Tibial artery (tissue), 4 donors: ENCODE data around the gene GNB1L.

Experiments
- DNase-seq, 2 donors: peaks; one replicate each; pipeline ENCODE4 v3.0.0-alpha.2; 2019
- H3K27ac ChIP-seq, 2 donors: fragments of 200-600 bp; sonication (generic) in 1 of 2; 1 replicate in 1 of 2; 2 replicates in 1 of 2; pipeline ENCODE4 v1.5.1; 2018 to 2019; ENCODE audit warnings: mild to moderate bottlenecking in 1 of 2
- H3K27me3 ChIP-seq, 2 donors: fragments of 200-600 bp; sonication (generic) in 1 of 2; one replicate each; pipeline versions ENCODE4 v1.5.1 to v1.6.0; 2016 to 2019
- H3K36me3 ChIP-seq, 3 donors: fragments of 200-600 bp; sonication (generic) in 2 of 3; one replicate each; pipeline ENCODE4 v1.5.1; 2016 to 2019; ENCODE audit warnings: mild to moderate bottlenecking in 2 of 3
- H3K4me1 ChIP-seq, 4 donors: fragments of 200-600 bp; sonication (generic) in 2 of 4; 1 replicate in 3 of 4; 2 replicates in 1 of 4; pipeline ENCODE4 v1.5.1; 2016 to 2019
- H3K4me3 ChIP-seq, 2 donors: fragments of 200-600 bp; sonication (generic) in 1 of 2; 1 replicate in 1 of 2; 2 replicates in 1 of 2; pipeline ENCODE4 v1.5.1; 2018 to 2019; ENCODE audit warnings: mild to moderate bottlenecking in 2 of 2
- H3K9me3 ChIP-seq, 3 donors: fragments of 200-600 bp; sonication (generic) in 1 of 3; one replicate each; pipeline ENCODE4 v1.5.1; 2016 to 2019
- intact Hi-C: fragments of 100-400 bp; cut with DNase I; formaldehyde crosslinking; loops from one replicate; pipeline ENCODE4 v1.15.0; 2023; ENCODE audit warnings: low total_unique reads
- TF ChIP-seq, protein P1 (sequence below), 2 experiments: fragments of 200-600 bp in 1 of 2; fragments of 450-650 bp in 1 of 2; IDR thresholded peaks; one replicate each; pipeline ENCODE4 v1.5.1; 2017 to 2019; ENCODE audit warnings: antibody characterized with exemption in 2 of 2, mild to moderate bottlenecking in 1 of 2, moderate library complexity in 1 of 2

GNB1L gene

DNA sequence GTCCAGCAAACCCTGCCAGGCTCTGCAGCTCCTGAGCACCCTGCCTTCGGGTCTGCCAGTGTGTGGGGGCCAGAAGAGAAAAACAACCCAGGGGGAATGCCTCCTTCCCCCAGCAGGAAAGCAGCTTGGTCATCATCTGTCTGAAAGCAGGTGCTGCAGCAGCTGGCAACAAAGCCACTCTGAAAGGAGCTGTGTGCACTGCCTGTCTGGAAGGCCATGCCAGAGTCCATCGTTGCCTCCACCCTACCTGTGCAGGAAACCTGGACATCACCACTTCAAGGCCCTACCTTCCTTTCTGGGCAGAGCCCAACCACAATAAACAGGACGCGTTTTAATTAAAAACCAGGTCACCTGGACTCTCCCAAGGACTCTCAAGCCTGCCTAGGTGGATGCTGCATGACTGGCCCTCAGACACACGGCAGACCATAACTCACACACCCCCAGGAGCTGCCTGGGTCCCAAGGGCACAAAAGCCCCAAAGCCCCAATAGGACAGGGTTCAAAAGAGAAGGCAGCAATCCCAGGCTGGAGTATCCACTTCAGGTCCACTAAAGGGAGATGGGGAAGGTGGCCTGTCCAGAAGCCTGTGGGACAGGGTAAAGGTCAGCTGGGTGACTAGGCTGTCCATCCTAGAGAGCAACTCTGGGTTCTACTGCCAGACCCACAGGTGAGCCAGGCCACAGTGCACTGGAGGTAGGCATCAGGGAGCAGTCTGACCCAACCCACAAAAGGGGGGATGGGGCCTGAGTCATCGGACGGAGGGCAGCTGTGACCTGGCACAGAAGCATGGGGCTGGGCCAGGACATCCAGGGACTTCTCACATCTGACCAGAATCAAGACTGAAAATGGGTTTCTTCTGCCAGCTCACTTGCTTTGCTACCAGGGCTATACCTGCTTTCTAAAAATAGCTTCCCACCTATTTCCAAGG, 6.1 kb downstream of the GNB1L start:
- Histone ChIP-seq H3K27ac (no peak overlapping the region), H3K9me3 (no peaks in the 10 kb centered on the region), H3K4me1 (peaks cover 7 to 68% (median 31%) of the 10 kb centered on the region in 4 donors), H3K36me3 (peaks cover 10 to 35% (median 32%) of the 10 kb centered on the region in 3 donors), H3K27me3 (no peaks in the 10 kb centered on the region), H3K4me3 (no peak overlapping the region)
- TF ChIP-seq, protein P1, sequence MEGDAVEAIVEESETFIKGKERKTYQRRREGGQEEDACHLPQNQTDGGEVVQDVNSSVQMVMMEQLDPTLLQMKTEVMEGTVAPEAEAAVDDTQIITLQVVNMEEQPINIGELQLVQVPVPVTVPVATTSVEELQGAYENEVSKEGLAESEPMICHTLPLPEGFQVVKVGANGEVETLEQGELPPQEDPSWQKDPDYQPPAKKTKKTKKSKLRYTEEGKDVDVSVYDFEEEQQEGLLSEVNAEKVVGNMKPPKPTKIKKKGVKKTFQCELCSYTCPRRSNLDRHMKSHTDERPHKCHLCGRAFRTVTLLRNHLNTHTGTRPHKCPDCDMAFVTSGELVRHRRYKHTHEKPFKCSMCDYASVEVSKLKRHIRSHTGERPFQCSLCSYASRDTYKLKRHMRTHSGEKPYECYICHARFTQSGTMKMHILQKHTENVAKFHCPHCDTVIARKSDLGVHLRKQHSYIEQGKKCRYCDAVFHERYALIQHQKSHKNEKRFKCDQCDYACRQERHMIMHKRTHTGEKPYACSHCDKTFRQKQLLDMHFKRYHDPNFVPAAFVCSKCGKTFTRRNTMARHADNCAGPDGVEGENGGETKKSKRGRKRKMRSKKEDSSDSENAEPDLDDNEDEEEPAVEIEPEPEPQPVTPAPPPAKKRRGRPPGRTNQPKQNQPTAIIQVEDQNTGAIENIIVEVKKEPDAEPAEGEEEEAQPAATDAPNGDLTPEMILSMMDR (IDR thresholded peaks at IDR 0.05), result no peak
- DNase-seq, result no peak
- intact Hi-C loops, result no loop called here

DNA sequence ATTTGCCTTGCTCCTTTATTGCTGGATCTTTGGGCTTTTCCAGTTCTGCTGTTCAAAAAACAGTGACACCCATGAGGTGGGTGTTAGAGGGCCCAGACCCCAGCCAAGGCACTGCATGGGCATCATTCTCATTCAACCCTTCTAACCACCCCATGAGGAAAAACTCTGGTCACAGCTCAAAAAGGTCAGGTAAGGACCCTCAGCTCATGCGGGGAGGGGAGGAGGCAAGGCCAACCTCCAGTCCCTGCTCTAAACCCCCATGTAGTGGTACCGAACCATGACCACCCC, 7.4 kb downstream of the GNB1L start:
- no peak overlapping the region for H3K4me3 ChIP-seq
- no peaks in the 10 kb centered on the region for H3K27me3 ChIP-seq
- intact Hi-C loops, result no loop called here
- H3K36me3 ChIP-seq, result peaks cover 10 to 32% (median 32%) of the 10 kb centered on the region in 3 donors
- no peak overlapping the region for H3K27ac ChIP-seq
- TF ChIP-seq, protein P1 (IDR thresholded peaks at IDR 0.05), result no peak
- peaks cover 7 to 57% (median 23%) of the 10 kb centered on the region in 4 donors for H3K4me1 ChIP-seq
- H3K9me3 ChIP-seq, result no peaks in the 10 kb centered on the region
- DNase-seq, result no peak

DNA sequence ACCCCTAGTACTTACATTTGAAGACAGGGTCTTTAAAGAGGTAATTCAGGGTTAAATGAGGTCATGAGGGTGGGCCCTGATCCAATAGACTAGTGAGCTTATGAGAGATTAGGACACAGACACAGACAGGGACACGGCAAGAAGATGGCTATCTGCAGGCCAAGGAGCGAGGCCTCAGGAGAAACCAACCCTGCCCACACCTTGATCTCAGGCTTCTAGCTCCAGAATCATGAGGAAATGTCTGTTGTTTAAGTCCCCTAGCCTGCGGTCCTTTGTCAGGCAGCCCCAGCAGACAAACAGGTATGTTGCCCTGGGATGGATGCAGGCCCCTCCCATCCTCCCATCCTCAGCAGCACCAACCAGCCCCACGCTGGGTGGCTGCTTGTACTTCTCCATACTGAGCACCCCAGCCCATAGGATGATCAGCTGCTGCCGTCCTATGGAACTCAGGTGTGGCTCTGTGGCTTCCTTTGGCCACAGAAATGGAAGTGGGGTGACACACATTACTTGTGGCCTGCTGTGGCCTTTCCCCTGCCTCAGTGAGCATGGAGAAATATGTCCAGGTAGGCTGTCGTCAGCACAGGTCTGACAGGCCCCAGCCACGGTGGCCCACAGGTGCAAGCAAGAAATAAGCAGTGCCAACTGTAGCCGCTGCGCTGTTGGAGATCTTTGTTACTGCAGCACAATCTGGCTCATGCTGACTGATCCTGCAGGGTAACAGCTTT, 7.9 kb downstream of the GNB1L start:
- DNase-seq, result no peak
- intact Hi-C loops, result no loop called here
- peaks cover 7 to 52% (median 21%) of the 10 kb centered on the region in 4 donors for H3K4me1 ChIP-seq
- no peak overlapping the region for H3K27ac ChIP-seq
- no peaks in the 10 kb centered on the region for H3K9me3 ChIP-seq
- H3K4me3 ChIP-seq, result no peak overlapping the region
- H3K27me3 ChIP-seq, result no peaks in the 10 kb centered on the region
- TF ChIP-seq, protein P1 (IDR thresholded peaks at IDR 0.05), result no peak
- peaks cover 6 to 30% (median 27%) of the 10 kb centered on the region in 3 donors for H3K36me3 ChIP-seq

DNA sequence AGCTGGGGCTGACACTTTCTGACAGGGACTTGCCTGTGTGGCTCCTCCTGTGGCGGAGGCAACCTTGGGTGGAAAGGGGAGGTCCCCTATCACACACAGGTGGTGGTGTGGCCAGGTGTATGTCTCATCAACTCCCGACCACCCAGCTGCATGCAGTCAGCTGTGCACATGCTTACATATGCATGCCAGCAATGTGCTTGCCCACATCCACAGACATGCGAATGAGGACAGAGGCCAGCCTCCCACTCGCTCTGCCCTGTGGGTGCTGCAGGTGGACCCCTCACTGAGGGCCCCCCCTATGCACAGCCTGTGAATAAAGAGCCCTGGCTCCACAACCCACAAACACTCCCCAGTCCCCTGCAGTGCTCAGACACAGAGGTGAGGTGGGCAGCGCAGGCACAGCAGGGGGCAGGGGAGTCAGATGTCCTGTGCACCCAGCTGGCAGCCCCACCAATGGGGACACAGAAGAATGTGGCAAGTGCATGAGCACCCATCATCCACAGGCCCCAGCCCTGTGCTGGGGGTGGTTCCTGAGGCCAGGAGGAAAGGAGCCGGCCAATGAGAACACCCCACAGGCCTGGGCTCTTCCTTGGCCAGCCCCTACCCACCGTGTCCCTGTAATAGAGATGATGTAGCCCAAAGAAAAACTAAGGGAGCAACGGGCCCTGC, 9.5 kb downstream of the GNB1L start:
- H3K4me3 ChIP-seq, result no peak overlapping the region
- H3K27me3 ChIP-seq, result no peaks in the 10 kb centered on the region
- peaks cover 7 to 36% (median 21%) of the 10 kb centered on the region in 4 donors for H3K4me1 ChIP-seq
- no peaks in the 10 kb centered on the region for H3K9me3 ChIP-seq
- peaks cover 0 to 14% (median 11%) of the 10 kb centered on the region in 3 donors for H3K36me3 ChIP-seq
- peak overlapping the region; percentile 47 to 52 for H3K27ac ChIP-seq
- no peak for DNase-seq
- intact Hi-C loops, result no loop called here
- TF ChIP-seq, protein P1 (IDR thresholded peaks at IDR 0.05), result no peak

DNA sequence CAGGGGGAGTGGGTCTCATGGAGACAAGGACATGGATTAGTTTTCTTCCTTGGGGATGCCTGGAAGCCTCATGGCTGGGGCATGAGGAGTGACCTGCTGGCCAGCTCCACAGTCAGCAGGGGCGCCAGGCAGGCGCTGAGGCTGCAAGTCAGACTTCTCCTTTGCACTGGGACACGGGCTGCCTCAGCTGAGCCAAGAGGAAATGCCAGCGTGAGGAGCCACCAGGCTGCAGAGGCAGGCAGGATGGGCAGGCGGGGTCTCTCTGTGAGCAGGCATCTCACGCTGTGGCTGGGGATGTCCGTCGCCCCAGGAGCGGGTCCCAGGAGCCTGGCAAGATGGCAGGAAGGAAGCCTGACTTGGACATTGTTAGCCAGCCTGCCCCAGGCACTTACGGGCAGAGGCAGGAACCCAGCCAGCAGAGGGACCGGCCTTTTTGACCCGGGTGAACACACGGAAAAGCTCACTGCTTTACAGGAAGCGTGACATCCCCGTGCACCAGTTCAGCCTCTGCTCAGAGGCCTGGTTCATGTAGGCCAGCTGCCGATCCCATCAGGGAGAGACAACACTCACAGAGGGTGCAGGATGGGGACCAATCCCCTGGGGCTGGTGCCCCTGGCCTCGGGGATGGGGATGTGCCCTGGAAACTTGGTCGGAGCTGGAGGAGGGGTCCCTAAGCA, 10.2 kb downstream of the GNB1L start:
- H3K36me3 ChIP-seq, result peaks cover 0 to 7% (median 5%) of the 10 kb centered on the region in 3 donors
- peak overlapping the region; percentile 47 to 52 for H3K27ac ChIP-seq
- no peaks in the 10 kb centered on the region for H3K9me3 ChIP-seq
- intact Hi-C loops, result no loop called here
- TF ChIP-seq, protein P1 (IDR thresholded peaks at IDR 0.05), result no peak
- peaks cover 7 to 30% (median 21%) of the 10 kb centered on the region in 4 donors for H3K4me1 ChIP-seq
- peak; percentile 79 to 83 for DNase-seq
- peak overlapping the region in 1 of 2 donors; percentile 17 for H3K4me3 ChIP-seq
- no peaks in the 10 kb centered on the region for H3K27me3 ChIP-seq
